Occipital lobe (tissue), 2 donors: Measurements from ENCODE around the gene FAM111A. TPM values are rescaled to one million over a fixed set of nuclear protein-coding genes. Genes with fewer than 3 reads are reported as not detected.
A peak's percentile ranks its signal among the peaks of the same experiment; 100 is the strongest.

Experiments used
- DNase-seq: peaks from one replicate; lab custom pipeline; 2025; lab: John Stamatoyannopoulos, UW
- total RNA-seq: library from RNA; depleted of rRNA; stranded (reverse); fragments of >200 nt; gene quantifications from one replicate; pipeline ENCODE4 v1.2.3, GENCODE V29; 2014

FAM111A gene
- total RNA-seq, 1 donor from 2014 or later: 10.5 TPM

DNA sequence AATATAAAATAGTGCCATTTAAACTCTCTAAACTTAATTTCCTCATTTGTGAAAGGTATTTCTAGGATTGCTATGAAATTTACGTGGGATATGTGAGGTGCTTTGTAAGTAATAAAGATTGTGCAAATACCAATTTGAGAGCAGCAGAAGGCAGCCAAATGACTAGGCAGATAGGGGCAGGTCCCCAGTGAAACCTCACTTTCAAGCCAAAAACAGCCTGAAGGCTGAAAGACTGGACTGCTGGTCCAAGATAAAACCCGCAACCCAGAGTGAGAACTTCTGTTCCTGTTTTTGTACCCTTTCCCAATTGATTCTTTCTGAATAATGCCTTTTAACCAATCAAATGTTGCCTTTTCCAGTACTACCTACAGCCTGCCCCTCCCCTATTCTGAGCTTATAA, 36.5 kb downstream of the FAM111A start:
- DNase-seq: no peak

DNA sequence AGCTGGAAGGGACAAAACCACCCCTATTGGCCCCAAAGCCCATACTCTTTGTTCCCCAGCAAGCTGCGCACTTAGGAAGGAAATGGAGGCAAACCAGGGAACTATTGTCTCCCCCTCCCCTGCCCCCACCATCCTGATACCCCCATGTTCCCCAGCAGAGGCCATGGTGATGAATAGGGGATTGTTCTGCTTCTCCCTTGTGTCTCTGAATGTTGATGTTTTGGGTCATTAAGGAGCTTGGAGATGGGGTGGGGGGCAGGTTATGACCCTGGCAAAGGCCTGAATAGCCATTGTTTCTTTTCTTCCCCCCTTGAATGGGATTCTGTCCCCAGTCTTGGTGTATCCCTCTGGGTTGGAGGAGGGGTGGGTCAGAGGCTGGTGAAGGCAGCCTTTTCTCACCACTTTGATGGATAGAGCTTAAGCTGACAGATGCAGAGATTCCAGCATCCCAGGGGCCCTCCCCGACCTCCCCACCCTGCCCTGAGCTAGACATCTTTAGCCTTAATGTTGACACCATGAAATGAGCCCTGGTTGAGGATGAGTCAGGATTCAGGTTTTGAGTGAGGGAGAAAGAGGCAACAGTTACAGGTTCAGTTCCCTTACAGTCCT, 37.6 kb downstream of the FAM111A start:
- DNase-seq: no peak

DNA sequence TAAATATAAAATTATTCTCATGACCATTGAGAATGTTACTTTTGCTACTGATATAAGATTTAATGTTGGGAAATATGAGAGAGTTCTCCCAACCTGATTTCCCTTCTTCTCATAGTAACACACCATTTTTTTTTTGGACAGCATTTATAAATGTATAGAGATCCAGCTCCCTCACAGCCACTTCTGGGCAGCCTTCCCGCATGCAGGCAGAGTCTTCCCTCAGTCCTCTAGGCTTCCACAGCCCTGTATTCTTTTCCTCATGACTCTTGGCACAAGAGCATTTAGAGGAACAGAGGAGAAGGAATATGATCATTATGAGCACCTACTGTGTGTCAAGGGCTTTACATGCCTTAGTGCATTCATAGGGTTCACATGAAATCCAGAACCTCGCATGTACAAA, 38.3 kb downstream of the FAM111A start:
- DNase-seq: no peak

- no peak for DNase-seq
Measured at GRCh38 chr11:59181746-59182456, 39.2 kb downstream of the FAM111A start.

- no peak for DNase-seq
Measured at GRCh38 chr11:59182457-59183151, 39.9 kb downstream of the FAM111A start.

DNA sequence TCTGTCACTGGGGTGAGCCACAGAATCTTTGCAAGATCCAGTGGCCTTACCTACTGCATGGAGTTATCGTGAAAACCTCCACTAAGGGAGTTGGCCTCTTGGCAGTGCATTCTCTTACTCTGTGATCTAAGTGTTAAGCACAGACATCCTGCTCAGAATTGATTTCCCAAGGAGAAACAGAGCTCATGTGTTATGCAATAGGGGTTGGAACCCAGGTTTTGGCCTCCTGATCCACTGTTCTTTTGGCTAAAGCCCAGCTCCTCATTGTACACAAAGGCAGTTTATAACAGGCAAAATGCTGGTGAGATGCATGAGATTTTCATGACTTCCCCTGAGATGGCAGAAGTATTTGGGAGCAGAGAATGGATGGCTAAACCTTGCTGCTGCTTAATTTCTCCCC, 41.1 kb downstream of the FAM111A start:
- no peak for DNase-seq

GRCh38 chr11:59184691-59185339, 42.2 kb downstream of the FAM111A start:
- no peak for DNase-seq

GRCh38 chr11:59185386-59185945, 42.8 kb downstream of the FAM111A start:
- DNase-seq: no peak

DNA sequence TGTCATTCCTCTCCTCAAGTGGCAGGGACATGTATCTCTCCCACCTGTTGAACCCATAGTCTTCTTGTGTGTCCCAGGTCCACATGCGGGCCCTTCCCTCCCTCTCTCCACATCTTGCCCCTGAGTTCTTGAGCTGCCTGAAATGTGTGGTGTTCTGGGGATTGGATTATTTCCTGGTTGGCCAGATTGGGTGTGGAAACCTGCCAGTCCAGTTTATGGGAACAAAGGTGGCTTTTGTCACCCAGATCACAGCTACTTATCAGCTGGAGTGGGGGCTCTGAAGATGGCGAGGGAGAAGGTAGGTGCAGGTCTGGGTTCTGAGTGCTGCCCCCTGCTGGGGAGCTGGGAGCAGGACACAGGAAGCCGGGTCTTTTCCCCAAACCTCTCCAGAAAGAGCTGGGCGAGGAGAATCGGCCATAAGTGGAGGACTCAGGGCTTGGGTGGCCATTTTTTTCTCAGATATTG, 43.5 kb downstream of the FAM111A start:
- no peak for DNase-seq

GRCh38 chr11:59187035-59187434, 44.4 kb downstream of the FAM111A start:
- DNase-seq: no peak

- DNase-seq: no peak
Measured at GRCh38 chr11:59187587-59187986, 44.9 kb downstream of the FAM111A start.

- no peak for DNase-seq
Measured at GRCh38 chr11:59188954-59189353, 46.3 kb downstream of the FAM111A start.

DNA sequence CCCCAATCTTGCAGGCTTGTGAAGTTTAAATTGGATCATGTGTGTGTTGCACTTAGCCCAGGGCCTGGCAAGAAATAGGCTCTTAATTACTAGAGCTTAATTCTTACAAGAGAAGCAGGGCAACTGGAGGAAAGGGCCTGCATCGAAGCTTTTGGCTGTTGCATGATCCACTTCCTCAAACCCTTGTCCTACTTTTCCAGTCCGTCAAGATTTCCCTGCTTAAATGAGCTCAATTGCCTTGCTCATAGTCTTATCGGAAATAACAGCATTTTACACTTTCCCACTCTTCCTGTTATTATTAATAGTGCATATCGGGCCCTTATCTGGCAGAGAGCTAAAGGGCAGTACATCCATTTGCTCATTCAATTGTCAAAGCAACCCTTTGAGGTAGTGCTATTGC, 47.3 kb downstream of the FAM111A start:
- DNase-seq: no peak

GRCh38 chr11:59191095-59191494, 48.4 kb downstream of the FAM111A start:
- DNase-seq: no peak

GRCh38 chr11:59191890-59192289, 49.2 kb downstream of the FAM111A start:
- no peak for DNase-seq

- no peak for DNase-seq
Measured at GRCh38 chr11:59192446-59193020, 49.9 kb downstream of the FAM111A start.

DNA sequence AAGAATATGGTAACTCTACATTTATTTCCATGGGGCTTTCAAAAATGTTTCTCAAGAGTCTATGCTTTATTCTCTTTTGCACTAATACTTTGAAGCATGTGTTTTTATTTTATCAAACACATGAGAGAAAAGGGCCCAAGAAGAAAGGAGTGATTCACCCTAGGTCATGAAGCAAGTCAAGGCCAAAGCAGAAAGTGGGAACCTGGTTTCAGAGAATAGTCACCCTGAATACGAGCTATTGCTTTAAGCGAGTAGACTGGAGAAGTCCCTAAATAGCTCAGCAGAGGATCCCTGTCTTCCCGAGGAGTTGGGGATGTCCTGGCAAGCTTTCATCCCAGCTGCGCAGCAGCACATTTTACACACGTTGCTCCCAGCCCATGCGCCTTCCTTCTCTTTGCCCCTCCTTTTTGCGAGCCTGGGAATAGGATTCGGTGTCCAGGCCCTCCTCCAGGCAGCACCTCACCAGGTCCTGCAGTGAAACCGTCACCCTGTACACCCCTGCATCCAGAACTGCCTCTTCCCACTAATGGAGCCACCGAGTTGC, 51.0 kb downstream of the FAM111A start:
- peak; percentile 54 for DNase-seq

GRCh38 chr11:59195586-59195985, 52.9 kb downstream of the FAM111A start:
- DNase-seq: no peak

GRCh38 chr11:59196777-59197176, 54.1 kb downstream of the FAM111A start:
- DNase-seq: no peak

DNA sequence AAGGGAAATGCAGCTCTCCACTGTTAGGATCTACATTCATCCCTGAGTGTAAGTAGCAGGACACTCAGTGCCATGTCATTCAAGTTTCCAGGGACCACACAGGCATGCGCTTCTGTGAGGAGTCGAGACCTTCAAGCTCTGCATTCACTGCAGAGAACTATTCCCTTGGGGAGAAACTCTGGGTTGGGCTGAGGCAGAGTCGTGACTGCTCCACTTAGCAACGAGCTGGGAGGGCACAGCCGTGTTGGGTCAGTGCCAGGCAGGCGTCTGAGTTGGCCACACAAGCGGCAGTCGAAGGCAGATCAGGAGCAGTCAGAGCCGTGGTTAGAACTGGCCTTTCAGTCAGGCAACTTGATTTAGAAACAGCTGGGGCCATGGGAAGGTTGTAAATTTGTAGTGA, 55.3 kb downstream of the FAM111A start:
- peak; percentile 63 for DNase-seq

GRCh38 chr11:59198726-59199125, 56.1 kb downstream of the FAM111A start:
- DNase-seq: no peak
